Tibial artery (tissue), 4 donors: ENCODE data around the gene SMC4.
"Not testable (repeated sequence)": the region's sequence is repeated elsewhere in the genome, so short reads cannot be mapped to it uniquely, and the experiment has no call there.

Experiments used
- DNase-seq, 2 donors: peaks; one replicate each; pipeline ENCODE4 v3.0.0-alpha.2; 2019
- H3K27ac ChIP-seq, 2 donors: fragments of 200-600 bp; sonication (generic) in 1 of 2; 1 replicate in 1 of 2; 2 replicates in 1 of 2; pipeline ENCODE4 v1.5.1; 2018 to 2019; ENCODE audit warnings: mild to moderate bottlenecking in 1 of 2
- H3K27me3 ChIP-seq, 2 donors: fragments of 200-600 bp; sonication (generic) in 1 of 2; one replicate each; pipeline versions ENCODE4 v1.5.1 to v1.6.0; 2016 to 2019
- H3K36me3 ChIP-seq, 3 donors: fragments of 200-600 bp; sonication (generic) in 2 of 3; one replicate each; pipeline ENCODE4 v1.5.1; 2016 to 2019; ENCODE audit warnings: mild to moderate bottlenecking in 2 of 3
- H3K4me1 ChIP-seq, 4 donors: fragments of 200-600 bp; sonication (generic) in 2 of 4; 1 replicate in 3 of 4; 2 replicates in 1 of 4; pipeline ENCODE4 v1.5.1; 2016 to 2019
- H3K4me3 ChIP-seq, 2 donors: fragments of 200-600 bp; sonication (generic) in 1 of 2; 1 replicate in 1 of 2; 2 replicates in 1 of 2; pipeline ENCODE4 v1.5.1; 2018 to 2019; ENCODE audit warnings: mild to moderate bottlenecking in 2 of 2
- H3K9me3 ChIP-seq, 3 donors: fragments of 200-600 bp; sonication (generic) in 1 of 3; one replicate each; pipeline ENCODE4 v1.5.1; 2016 to 2019
- intact Hi-C: fragments of 100-400 bp; cut with DNase I; formaldehyde crosslinking; loops from one replicate; pipeline ENCODE4 v1.15.0; 2023; ENCODE audit warnings: low total_unique reads
- TF ChIP-seq, protein P1 (sequence below), 2 experiments: fragments of 200-600 bp in 1 of 2; fragments of 450-650 bp in 1 of 2; IDR thresholded peaks; one replicate each; pipeline ENCODE4 v1.5.1; 2017 to 2019; ENCODE audit warnings: antibody characterized with exemption in 2 of 2, mild to moderate bottlenecking in 1 of 2, moderate library complexity in 1 of 2

The SMC4 gene

DNA sequence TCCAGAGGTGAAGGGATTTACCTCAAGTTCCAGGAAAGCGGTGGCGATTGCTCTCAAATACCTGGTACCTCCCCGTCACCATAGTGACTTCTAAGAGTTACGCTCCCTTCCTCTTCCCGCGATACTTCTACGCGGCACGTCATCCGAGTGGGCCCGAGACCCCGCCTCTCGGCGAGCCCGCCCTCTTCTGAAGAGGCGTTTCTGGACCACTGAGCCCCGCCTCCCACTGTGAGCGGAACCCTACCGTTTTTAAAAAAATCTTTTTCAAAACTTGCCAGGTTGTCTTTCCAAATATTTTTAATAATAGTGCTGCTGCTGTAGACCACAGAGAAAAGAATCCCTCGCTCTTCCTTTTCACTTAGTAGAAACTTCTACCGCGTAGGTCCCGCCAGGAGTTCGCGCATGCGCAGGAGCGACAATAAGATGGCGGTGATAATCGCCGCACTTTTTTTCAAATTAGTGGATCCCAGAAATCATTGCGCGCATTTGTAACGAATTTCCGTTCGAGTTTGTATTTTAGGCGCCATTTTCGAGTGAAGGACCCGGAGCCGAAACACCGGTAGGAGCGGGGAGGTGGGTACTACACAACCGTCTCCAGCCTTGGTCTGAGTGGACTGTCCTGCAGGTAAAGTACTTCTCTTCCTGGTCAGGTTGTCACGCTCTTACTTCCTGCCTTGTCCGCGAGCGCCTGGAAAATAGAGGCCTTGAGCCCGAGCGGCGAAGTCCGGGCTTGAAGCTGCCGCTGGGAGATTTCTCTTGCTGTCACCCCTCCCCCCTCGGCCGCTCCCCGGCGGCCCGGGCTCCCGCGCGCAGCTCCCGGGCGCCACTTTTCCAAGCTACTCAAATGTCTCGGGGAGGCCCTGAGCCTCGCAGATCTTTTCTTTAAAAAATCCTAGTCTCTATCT lies at the start of gene SMC4, which contains the start of gene IFT80:
SMC4 (plus strand) TSS at position 526 of the 905 bp plus-strand sequence. CDS start 1,177 bp downstream, outside the sequence.
IFT80 (minus strand) TSS at position 101 of the 905 bp plus-strand sequence. CDS start 14,625 bp downstream, outside the sequence.
- H3K4me1 ChIP-seq = peaks cover 0 to 17% (median 14%) of the 10 kb centered on the region in 4 donors
- H3K27me3 ChIP-seq = no peaks in the 10 kb centered on the region
- peak; percentile 95 to 98 for DNase-seq
- peak within 1 kb of the TSS; percentile 63 to 81 for H3K4me3 ChIP-seq
- H3K36me3 ChIP-seq = no peaks in the 10 kb centered on the region
- H3K9me3 ChIP-seq = no peaks in the 10 kb centered on the region
- intact Hi-C loops = loop anchor here (10.0 kb wide), 1 partner anchor 165 kb away; the partner anchor contains the start of gene KPNA4
- TF ChIP-seq, protein P1, sequence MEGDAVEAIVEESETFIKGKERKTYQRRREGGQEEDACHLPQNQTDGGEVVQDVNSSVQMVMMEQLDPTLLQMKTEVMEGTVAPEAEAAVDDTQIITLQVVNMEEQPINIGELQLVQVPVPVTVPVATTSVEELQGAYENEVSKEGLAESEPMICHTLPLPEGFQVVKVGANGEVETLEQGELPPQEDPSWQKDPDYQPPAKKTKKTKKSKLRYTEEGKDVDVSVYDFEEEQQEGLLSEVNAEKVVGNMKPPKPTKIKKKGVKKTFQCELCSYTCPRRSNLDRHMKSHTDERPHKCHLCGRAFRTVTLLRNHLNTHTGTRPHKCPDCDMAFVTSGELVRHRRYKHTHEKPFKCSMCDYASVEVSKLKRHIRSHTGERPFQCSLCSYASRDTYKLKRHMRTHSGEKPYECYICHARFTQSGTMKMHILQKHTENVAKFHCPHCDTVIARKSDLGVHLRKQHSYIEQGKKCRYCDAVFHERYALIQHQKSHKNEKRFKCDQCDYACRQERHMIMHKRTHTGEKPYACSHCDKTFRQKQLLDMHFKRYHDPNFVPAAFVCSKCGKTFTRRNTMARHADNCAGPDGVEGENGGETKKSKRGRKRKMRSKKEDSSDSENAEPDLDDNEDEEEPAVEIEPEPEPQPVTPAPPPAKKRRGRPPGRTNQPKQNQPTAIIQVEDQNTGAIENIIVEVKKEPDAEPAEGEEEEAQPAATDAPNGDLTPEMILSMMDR (IDR thresholded peaks at IDR 0.05) = peak in 1 of 2 experiments; percentile 11
- peak within 1 kb of the TSS; percentile 87 to 88 for H3K27ac ChIP-seq

DNA sequence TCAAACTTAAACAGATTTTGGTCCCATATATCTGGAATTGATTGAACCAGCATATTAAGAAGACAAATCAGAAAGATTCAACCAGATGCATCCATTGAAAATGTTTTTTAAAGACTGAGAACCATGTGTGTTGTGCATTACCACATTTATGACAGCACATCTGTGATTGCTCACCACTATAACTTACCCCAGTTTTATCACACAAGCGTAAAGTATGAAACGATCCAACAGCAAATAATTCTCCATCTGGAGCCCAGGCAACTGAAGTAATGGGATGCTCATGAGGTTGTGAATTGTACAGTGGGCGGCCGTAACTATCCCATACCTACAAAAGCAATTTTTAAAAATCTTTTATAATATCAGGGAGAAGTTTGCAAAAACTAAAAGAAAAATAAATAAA lies 43.6 kb upstream of the SMC4 start:
- Histone ChIP-seq H3K4me1 (no peaks in the 10 kb centered on the region), H3K9me3 (no peaks in the 10 kb centered on the region), H3K27me3 (no peaks in the 10 kb centered on the region), H3K36me3 (peaks cover 11 to 31% (median 27%) of the 10 kb centered on the region in 3 donors), H3K27ac (no peak overlapping the region), H3K4me3 (no peak overlapping the region)
- TF ChIP-seq, protein P1 (IDR thresholded peaks at IDR 0.05) = no peak
- no peak for DNase-seq
- intact Hi-C loops = no loop called here

DNA sequence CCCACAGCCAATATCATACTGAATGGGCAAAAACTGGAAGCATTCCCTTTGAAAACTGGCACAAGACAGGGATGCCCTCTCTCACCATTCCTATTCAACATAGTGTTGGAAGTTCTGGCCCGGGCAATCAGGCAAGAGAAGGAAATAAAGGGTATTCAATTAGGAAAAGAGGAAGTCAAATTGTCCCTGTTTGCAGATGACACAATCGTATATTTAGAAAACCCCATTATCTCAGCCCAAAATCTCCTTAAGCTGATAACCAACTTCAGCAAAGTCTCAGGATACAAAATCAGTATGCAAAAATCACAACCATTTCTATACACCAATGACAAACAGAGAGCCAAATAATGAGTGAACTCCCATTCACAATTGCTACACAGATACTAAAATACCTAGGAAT lies 36.6 kb upstream of the SMC4 start:
- H3K4me1 ChIP-seq, H3K27ac ChIP-seq, DNase-seq, H3K27me3 ChIP-seq, H3K9me3 ChIP-seq, H3K4me3 ChIP-seq, intact Hi-C loops: not testable (repeated sequence)
- H3K36me3 ChIP-seq = peaks cover 13 to 25% (median 18%) of the 10 kb centered on the region in 3 donors

DNA sequence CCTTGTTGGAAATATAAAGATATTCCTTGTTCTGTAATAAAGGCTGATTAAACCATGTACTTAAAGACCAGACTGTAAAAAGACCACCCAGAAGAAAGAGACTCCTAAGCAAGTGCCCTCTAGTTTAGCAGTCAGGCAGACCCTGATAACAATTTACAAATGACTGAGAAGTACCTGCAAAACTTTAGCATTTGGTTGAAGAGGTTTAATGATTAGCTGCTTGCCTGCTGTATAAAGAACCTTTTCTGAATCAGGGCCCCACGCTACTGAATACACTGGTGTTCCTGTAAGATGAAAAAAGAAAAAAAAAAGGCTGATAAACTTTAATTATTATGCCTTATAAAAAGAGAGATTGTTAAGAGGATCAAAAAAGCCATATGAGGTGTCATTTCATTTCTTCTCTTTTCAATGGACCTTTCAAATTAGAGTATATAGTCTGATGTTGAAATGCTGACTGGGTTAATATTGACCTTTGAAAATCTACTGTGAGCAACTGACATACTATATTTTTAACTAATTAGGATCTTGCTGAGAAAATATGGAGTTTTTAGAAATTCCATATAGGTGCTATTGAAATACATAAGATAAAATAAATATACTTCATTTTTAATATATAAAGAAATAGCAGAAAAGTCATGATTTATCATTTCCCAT lies 33.5 kb upstream of the SMC4 start:
- intact Hi-C loops = no loop called here

DNA sequence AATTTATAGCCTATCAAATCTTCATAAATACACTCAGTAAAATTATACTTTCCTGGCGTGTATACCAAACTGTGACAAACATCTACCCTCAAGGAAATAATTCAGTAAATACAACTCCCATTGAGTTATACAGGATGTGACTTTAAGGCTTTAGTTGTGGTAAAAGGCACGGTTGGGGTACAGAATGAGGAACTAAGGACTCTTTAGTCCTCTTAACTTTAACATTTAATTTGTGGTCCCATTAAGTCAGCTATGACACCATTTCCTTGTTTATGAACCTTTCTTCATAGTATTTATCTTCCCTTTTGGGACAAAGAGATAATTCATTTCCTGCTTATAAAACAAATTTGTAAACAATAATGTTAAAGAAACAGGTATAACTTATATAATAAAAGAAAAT lies 30.6 kb upstream of the SMC4 start:
- Histone ChIP-seq H3K4me1 (no peaks in the 10 kb centered on the region), H3K4me3 (no peak overlapping the region), H3K27ac (no peak overlapping the region), H3K36me3 (peaks cover 19 to 21% (median 20%) of the 10 kb centered on the region in 3 donors), H3K9me3 (no peaks in the 10 kb centered on the region), H3K27me3 (no peaks in the 10 kb centered on the region)
- TF ChIP-seq, protein P1 (IDR thresholded peaks at IDR 0.05) = no peak
- intact Hi-C loops = no loop called here
- no peak for DNase-seq

More for the DNA sequence above, 33.5 kb upstream of the SMC4 start:
- Histone ChIP-seq H3K4me1 (no peaks in the 10 kb centered on the region), H3K27me3 (no peaks in the 10 kb centered on the region), H3K36me3 (peaks cover 9 to 18% (median 15%) of the 10 kb centered on the region in 3 donors), H3K9me3 (no peaks in the 10 kb centered on the region), H3K27ac (no peak overlapping the region), H3K4me3 (no peak overlapping the region)
- no peak for DNase-seq
- TF ChIP-seq, protein P1 (IDR thresholded peaks at IDR 0.05) = no peak
